ENCODE results near the gene TMEM106A.
"Not testable (repeated sequence)": the region's sequence is repeated elsewhere in the genome, so short reads cannot be mapped to it uniquely, and the experiment has no call there.

Gene TMEM106A

GRCh38 chr17:43211480-43212402, at the start of gene TMEM106A:
TMEM106A (plus strand) TSS chr17:43211875; CDS start chr17:43213042, 1,167 bp downstream.
- DNase-seq: peak; percentile 72

- DNase-seq: not testable (repeated sequence)
Measured at GRCh38 chr17:43165971-43166370, 45.7 kb upstream of the TMEM106A start.

DNA sequence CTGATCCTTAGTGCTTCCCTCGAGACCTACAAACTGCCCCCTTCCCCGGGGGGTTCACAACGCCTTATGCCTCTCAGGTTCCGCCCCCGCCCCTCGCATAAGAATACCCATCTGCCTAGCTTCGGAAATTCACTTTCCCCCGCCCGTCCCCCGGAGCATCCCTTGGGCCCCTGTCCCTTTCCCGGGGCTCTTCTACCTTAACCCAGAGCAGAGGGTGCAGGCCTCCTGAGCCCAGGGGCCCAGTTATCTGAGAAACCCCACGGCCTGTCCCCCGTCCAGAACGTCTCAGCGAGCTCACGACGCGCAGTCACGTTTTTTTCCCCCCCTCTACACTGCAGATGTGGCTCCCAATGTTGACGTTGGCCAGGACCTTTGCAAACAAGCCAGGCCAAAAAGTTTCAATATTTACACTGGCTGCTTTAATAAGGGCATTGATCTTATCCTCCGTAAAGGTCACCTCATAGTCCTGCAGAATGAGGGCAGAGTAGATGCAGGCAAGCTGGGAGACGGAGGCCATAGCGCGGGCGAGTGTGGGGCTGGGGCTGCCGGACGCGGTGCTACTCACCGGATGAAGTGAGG, 42.0 kb upstream of the TMEM106A start:
- DNase-seq: no peak

DNA sequence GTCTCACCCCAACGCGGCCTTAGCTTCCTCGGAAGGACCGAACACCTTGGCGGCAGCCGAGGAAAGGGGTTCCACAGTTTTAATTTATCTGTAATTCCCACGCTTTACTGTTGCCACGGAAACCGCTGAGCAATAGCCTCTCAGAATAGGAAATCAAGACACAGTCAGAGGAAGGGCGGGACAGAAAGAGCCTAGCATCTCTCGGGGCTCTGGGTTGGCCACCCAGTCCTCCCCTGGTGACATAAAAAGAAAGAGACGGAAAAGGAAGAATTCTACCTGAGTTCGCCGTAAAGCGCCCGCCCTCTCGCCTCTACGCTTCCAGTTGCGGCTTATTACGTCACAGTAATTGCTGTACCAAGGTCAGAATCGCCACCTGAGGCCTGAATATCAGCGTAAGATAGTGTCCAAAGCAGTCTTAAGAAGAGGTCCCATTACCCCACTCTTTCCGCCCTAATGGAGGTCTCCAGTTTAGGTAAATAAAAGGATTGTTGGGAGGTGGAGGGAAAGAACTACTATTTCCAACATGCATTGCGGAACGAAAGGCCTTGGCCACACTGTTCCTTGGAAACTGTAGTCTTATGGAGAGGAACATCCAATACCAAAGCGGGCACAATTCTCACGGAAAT, 41.4 kb upstream of the TMEM106A start:
- DNase-seq: peak; percentile 77

DNA sequence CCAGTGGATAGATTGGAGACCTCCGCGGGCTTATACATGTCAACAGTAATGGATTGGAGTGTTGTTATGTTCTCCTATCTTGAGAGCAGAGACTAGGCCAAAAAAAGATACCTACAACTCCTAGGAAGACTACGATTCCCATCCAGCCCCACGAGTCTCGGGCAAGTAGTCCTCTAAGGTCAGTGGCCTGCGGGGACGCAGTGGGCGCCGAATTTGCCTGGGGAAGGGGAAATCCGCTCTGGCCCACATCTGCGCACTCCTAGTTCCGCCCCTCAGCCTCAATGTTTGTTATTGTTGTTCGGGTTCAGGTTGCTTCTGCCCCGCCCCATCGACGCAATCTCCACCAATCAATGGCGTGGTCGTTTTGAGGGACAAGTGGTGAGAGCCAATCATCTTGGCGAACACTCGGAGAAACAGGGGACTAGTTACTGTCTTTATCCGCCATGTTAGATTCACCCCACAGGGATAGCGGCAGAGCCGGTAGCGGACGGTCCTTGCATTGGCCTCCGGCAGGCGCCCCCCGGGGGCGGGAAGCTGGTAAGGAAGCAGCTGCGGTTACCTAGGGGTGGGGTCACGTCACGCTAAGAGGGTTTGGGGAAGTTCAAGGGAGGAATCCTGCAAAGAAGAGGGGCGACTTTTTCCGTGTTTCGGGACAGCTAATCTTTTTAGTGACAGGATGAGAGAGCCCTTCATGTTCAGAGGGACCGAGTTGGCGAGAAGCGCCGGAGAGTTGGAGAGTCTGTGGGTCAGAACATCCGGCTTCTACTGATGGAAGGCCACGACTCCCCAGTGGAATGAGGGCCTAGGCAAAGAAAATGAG, 40.7 kb upstream of the TMEM106A start, which contains the start of gene NBR1:
TSS of gene NBR1 (plus strand) at position 449 of the 820 bp plus-strand sequence. CDS start 4,586 bp downstream, outside the sequence.
- DNase-seq: peak; percentile 92

DNA sequence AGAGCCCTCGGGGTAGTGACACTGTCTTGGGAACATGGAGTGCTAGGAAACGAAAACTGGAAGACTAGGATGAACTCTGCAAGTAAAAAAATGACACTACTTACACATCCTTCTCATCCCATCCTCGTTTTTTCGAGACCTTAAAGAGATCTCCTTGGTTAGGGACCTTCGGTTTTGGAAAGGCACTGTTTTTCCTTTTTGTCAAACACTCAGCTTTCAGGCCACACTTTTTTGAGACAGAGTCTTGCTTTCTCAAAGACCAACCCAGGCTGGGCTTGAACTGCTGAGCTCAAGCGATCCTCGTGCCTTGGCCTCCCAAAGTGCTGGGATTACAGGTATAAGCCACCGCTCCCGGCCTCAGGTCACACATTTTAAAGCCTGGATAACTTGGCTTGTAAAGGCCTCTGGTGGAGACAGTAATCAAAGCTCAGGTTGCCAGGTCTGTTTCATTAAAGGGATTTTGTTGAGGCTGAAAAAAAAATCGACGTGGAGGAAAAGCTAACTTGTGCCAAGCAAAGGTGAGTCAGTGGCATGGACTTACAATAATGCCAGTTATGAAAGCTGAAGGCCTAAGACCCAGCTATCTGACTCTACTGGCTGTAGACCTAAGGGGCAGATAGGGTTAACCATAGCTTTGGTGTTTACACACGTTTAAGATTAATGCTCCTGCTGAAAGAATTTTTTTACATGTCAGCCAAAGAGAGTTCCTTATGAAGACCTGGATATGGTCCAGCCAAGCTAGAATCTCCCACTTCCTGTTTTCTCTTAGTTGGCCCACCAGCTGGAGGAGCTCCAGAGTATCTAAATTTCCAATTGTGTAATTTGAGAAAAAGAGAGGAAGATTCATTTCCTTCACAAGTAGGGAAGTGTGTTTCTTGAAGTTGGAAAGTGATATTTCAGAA, 39.8 kb upstream of the TMEM106A start:
- DNase-seq: no peak

- DNase-seq: no peak
Measured at GRCh38 chr17:43175213-43176118, 36.2 kb upstream of the TMEM106A start.

DNA sequence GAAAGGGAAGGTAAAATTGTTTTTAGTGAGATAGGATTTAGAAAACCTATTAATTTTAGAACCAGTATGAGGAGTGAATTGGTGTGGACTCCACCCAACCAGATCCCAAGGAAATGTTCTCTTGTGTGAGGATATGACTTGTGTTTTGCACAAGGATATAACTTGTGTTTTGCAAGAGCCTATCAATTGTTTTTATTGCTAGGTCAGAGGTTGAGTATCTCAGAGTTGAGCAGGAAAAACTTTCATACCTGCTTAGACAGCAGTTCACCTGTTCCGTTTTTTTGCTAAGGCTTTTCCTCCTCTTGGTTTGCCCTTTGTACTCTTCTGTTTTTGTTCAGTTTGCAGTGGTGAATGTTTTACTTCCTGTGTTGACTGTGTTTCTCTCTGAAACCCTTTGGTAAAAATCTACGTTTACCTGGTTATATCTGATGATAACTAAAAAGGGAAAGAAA, 35.5 kb upstream of the TMEM106A start:
- no peak for DNase-seq

- no peak for DNase-seq
Measured at GRCh38 chr17:43183921-43184320, 27.8 kb upstream of the TMEM106A start.

- DNase-seq: not testable (repeated sequence)
Measured at GRCh38 chr17:43186656-43187055, 25.0 kb upstream of the TMEM106A start.

- DNase-seq: no peak
Measured at GRCh38 chr17:43193251-43193650, 18.4 kb upstream of the TMEM106A start.

DNA sequence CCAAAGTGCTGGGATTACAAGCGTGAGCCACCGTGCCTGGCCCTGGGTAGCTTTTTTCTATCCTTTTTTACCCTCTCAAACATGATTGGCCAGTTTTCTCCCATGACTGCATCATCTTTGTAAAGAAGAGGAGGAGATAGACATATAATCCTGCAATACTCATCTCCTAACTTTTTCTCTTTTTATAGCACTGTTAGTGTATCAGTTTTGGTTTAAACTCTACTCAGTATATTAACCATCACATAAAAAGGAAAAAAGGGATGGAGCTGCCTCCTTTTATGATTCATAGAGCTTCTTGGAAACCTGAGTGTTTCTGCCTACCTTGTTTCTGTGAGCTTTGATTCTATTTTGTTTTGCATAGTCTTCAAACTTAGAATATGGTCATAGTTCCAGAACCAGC, 12.0 kb upstream of the TMEM106A start:
- DNase-seq: no peak

DNA sequence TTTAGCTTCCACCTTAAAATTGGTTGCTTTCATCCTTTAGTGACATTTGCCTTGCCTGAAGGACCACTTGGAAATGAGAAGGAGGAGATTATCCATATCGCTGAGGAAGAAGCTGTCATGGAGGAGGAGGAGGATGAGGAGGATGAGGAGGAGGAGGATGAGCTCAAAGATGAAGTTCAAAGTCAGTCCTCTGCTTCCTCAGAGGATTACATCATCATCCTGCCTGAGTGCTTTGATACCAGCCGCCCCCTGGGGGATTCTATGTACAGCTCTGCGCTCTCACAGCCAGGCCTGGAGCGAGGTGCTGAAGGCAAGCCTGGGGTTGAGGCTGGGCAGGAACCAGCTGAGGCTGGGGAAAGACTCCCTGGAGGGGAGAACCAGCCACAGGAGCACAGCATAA, 11.5 kb upstream of the TMEM106A start:
- no peak for DNase-seq

DNA sequence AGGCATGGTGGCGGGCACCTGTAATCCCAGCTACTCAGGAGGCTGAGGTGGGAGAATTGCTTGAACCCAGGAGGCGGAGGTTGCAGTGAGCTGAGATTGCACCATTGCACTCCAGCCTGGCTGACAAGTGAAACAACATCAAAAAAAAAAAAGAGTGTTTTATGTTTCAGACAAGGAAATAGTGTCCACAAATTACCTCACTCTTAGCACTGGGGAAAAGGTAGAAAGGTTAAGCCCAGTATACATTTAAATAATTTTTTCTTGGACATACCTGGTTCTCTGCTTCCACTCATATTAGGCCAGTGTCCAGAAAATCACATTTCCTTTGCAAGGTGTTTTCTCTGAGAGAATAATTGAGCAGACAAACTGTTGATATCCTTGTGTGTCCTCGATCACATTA, 8.7 kb upstream of the TMEM106A start:
- not testable (repeated sequence) for DNase-seq

GRCh38 chr17:43210576-43210975, 1.1 kb upstream of the TMEM106A start:
- no peak for DNase-seq

DNA sequence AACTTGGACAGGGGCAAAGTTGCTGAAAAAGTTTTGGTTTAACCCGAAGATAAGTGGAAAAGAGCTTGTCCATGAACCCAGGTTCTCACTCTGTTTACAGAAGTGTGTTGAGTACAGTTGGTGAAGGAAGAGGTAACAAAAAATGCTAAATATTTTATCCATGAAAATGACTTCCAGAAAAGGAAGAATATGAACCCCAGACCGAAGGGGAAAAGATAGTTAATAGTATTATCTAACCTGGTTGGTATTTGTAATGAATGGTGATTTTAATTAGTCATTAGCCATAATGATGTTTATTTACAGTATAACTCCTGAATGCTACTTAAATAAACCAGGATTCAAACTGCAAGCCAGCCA, 574 bp upstream of the TMEM106A start:
- DNase-seq: no peak

- DNase-seq: no peak
Measured at GRCh38 chr17:43212641-43213490, 1.2 kb downstream of the TMEM106A start.

DNA sequence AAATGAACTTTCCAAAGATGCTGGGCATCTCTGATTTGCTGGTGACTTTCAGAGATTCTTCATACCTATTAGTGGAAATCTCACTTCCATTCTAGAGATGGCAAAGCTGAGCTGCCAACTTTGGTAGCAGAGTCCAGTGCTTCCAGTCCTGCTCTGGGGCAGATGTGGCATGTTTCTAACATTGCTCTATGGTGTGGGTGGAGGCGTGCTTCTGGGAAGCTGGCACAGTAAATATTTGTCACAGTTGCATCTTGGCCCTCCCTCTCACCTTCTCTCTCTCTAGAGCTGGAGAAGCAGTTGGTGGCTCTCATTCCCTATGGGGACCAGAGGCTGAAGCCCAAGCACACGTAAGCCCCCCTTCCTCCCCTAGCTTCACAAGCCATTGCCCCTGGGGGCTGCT, 1.9 kb downstream of the TMEM106A start:
- DNase-seq: no peak

DNA sequence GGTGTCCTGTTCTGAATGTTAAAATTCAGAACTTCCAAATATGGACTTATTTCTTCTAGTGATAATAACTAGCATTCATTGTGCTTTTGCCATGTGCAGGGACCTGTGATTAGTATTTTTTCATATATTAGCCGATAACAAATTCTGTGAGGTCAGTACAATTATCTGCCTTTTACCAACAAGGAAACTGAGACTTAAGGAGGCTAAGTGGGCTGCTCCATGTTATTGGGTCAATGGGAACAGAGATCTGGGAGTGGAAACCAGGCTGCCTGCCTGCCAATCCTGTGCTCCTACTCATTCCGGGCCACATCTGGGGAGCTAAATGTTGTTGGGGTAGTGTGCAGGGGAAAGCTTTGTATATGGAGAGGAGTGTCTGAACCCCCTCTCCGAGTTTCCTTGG, 3.7 kb downstream of the TMEM106A start:
- no peak for DNase-seq

- DNase-seq: no peak
Measured at GRCh38 chr17:43216369-43216761, 4.7 kb downstream of the TMEM106A start.

Data from activated CD4-positive, CD25-positive, alpha-beta regulatory T cell treated with anti-CD3 and anti-CD28 coated beads, Interleukin-2, amount 50 U/mL, for 72 hours (primary cell).